Sigmoid colon (tissue), 7 donors: Measurements from ENCODE around the gene WDR33. TPM values are rescaled to one million over a fixed set of nuclear protein-coding genes. Genes with fewer than 3 reads are reported as not detected.

Source experiments
- DNase-seq: peaks from one replicate; pipeline ENCODE4 v3.0.0-alpha.2; 2019
- H3K27ac ChIP-seq, 4 donors: fragments of 200-600 bp; sonication (generic); one replicate each; pipeline ENCODE4 v1.5.1; 2016 to 2019; ENCODE audit warnings: mild to moderate bottlenecking in 1 of 4
- H3K27me3 ChIP-seq, 3 donors: fragments of 200-600 bp; sonication (generic); one replicate each; pipeline ENCODE4 v1.5.1; 2019; ENCODE audit warnings: mild to moderate bottlenecking in 1 of 3
- H3K36me3 ChIP-seq, 4 donors: fragments of 200-600 bp; sonication (generic); one replicate each; pipeline ENCODE4 v1.5.1; 2016 to 2019
- H3K4me1 ChIP-seq, 4 donors: fragments of 200-600 bp; sonication (generic); one replicate each; pipeline ENCODE4 v1.5.1; 2017 to 2019
- H3K4me3 ChIP-seq, 4 donors: fragments of 200-600 bp; sonication (generic); one replicate each; pipeline ENCODE4 v1.5.1; 2017 to 2019; ENCODE audit warnings: mild to moderate bottlenecking in 2 of 4, moderate library complexity in 1 of 4
- H3K9me3 ChIP-seq, 4 donors: fragments of 200-600 bp in 3 of 4; sonication (generic) in 3 of 4; one replicate each; pipeline versions ENCODE4 v1.5.1 to v1.6.1; 2013 to 2019
- CTCF ChIP-seq, 4 experiments: fragments of 450-650 bp in 3 of 4; fragments of 200-600 bp in 1 of 4; IDR thresholded peaks; one replicate each; pipeline ENCODE4 v1.5.1; 2016 to 2019; ENCODE audit warnings: antibody characterized with exemption in 4 of 4, mild to moderate bottlenecking in 3 of 4, moderate library complexity in 2 of 4
- EP300 ChIP-seq, 4 donors: sonication (generic); formaldehyde crosslinking; IDR thresholded peaks; one replicate each; pipeline ENCODE4 v1.6.1; 2017; ENCODE audit warnings: antibody characterized with exemption in 4 of 4
- POLR2A ChIP-seq, 2 donors: fragments of 450-650 bp; IDR thresholded peaks; one replicate each; pipeline ENCODE4 v1.6.1; 2016; ENCODE audit warnings: antibody characterized with exemption in 2 of 2, mild to moderate bottlenecking in 2 of 2, moderate library complexity in 2 of 2
- POLR2AphosphoS5 ChIP-seq, 4 donors: sonication (generic); formaldehyde crosslinking; IDR thresholded peaks; one replicate each; pipeline ENCODE4 v1.6.1; 2017; ENCODE audit warnings: antibody characterized with exemption in 4 of 4
- WGBS, 2 donors: extraction: QIAGEN DNeasy Blood & Tissue Kit; methylation state at CpG; one replicate each; pipeline ENCODE4 v1.1.7; 2013; 5-methylcytosine and 5-hydroxymethylcytosine counted together
- intact Hi-C: fragments of 100-400 bp; cut with DNase I; formaldehyde crosslinking; loops from one replicate; pipeline ENCODE4 v1.15.1; 2023
- polyA plus RNA-seq, 3 donors: library from polyadenylated mRNA; stranded (reverse); fragments of 200-250 nt; gene quantifications; one replicate each; pipeline ENCODE4 v1.2.3, GENCODE V29; 2013
- total RNA-seq, 4 donors: library from RNA; depleted of rRNA; stranded (reverse); fragments of >200 nt; gene quantifications; one replicate each; pipeline ENCODE4 v1.1.0, GENCODE V29; 2016
- donor health status: healthy with polysubstance abuse.
- donor health status: Bipolar disorder and iron deficiency.
- donor health status: healthy.

Gene WDR33
- total and polyA plus RNA-seq, 7 donors, result 8.3 to 45.2 (median 37.8) TPM

- Histone ChIP-seq H3K9me3 (no peaks in the 10 kb centered on the region), H3K27ac (peak overlapping the region; percentile 92 to 100 (median 94)), H3K27me3 (no peaks in the 10 kb centered on the region), H3K4me3 (peak overlapping the region; percentile 49 to 95 (median 78)), H3K4me1 (peaks cover 0 to 39% (median 34%) of the 10 kb centered on the region in 4 donors), H3K36me3 (peaks cover 0 to 25% (median 3%) of the 10 kb centered on the region in 4 donors)
- no peak for DNase-seq
- intact Hi-C loops, result loop anchor here (2.0 kb wide), 1 partner anchor 112 kb away; no protein-coding TSS in a partner anchor
- WGBS, 2 donors, result 61 to 64% methylated on average over 19 of the region's 19 CpGs
- TF ChIP-seq POLR2A (IDR thresholded peaks at IDR 0.05) (no peak), EP300 (IDR thresholded peaks at IDR 0.05) (no peak), POLR2AphosphoS5 (IDR thresholded peaks at IDR 0.05) (no peak), CTCF (IDR thresholded peaks at IDR 0.05) (no peak)
These were observed 108.5 kb downstream of the WDR33 start for GRCh38 chr2:127702395-127703009.

- 0% methylated on average over 108 of the region's 108 CpGs for WGBS, 2 donors
- H3K36me3 ChIP-seq, result peaks cover 0 to 18% (median 2%) of the 10 kb centered on the region in 4 donors
- peaks cover 0 to 39% (median 33%) of the 10 kb centered on the region in 4 donors for H3K4me1 ChIP-seq
- intact Hi-C loops, result loop anchor here (2.0 kb wide), 2 partner anchors 111 to 175 kb away; partner anchors contain the start of gene IWS1
- peak overlapping the region; percentile 92 to 100 (median 94) for H3K27ac ChIP-seq
- H3K4me3 ChIP-seq, result peak overlapping the region; percentile 49 to 95 (median 78)
- no peaks in the 10 kb centered on the region for H3K9me3 ChIP-seq
- TF ChIP-seq CTCF (IDR thresholded peaks at IDR 0.05) (peak in 2 of 4 experiments; percentile 3 to 34), EP300 (IDR thresholded peaks at IDR 0.05) (no peak), POLR2AphosphoS5 (IDR thresholded peaks at IDR 0.05) (peak; percentile 22 to 73 (median 40)), POLR2A (IDR thresholded peaks at IDR 0.05) (no peak)
- H3K27me3 ChIP-seq, result no peaks in the 10 kb centered on the region
- DNase-seq, result peak; percentile 87
These were observed 109.1 kb downstream of the WDR33 start for GRCh38 chr2:127701651-127702394.

GRCh38 chr2:127701193-127701650, 109.7 kb downstream of the WDR33 start, which contains the start of gene SFT2D3:
Gene SFT2D3, plus strand, starts transcription at chr2:127701497. Its CDS starts 32 bp downstream, at chr2:127701529.
- peak; percentile 96 for DNase-seq
- 0% methylated on average over 44 of the region's 44 CpGs for WGBS, 2 donors
- no peaks in the 10 kb centered on the region for H3K27me3 ChIP-seq
- no peaks in the 10 kb centered on the region for H3K9me3 ChIP-seq
- H3K4me1 ChIP-seq, result peaks cover 0 to 39% (median 33%) of the 10 kb centered on the region in 4 donors
- intact Hi-C loops, result loop anchor here (2.0 kb wide), 1 partner anchor 174 kb away; the partner anchor contains the start of gene IWS1
- peak within 1 kb of the TSS; percentile 49 to 95 (median 78) for H3K4me3 ChIP-seq
- peak within 1 kb of the TSS; percentile 92 to 100 (median 94) for H3K27ac ChIP-seq
- peaks cover 0 to 12% (median under 1%) of the 10 kb centered on the region in 4 donors for H3K36me3 ChIP-seq
- TF ChIP-seq CTCF (IDR thresholded peaks at IDR 0.05) (no peak), EP300 (IDR thresholded peaks at IDR 0.05) (no peak), POLR2AphosphoS5 (IDR thresholded peaks at IDR 0.05) (peak; percentile 83 to 92 (median 88)), POLR2A (IDR thresholded peaks at IDR 0.05) (peak; percentile 79 to 84)

- Histone ChIP-seq H3K27ac (peak overlapping the region; percentile 92 to 100 (median 94)), H3K36me3 (peaks cover 0 to 6% (median 0%) of the 10 kb centered on the region in 4 donors), H3K4me1 (peaks cover 0 to 41% (median 33%) of the 10 kb centered on the region in 4 donors), H3K27me3 (no peaks in the 10 kb centered on the region), H3K9me3 (no peaks in the 10 kb centered on the region), H3K4me3 (peak overlapping the region; percentile 49 to 95 (median 78))
- 38 to 51% methylated on average over 17 of the region's 17 CpGs for WGBS, 2 donors
- TF ChIP-seq POLR2AphosphoS5 (IDR thresholded peaks at IDR 0.05) (no peak), POLR2A (IDR thresholded peaks at IDR 0.05) (no peak), EP300 (IDR thresholded peaks at IDR 0.05) (no peak), CTCF (IDR thresholded peaks at IDR 0.05) (no peak)
- peak; percentile 82 for DNase-seq
- intact Hi-C loops, result loop anchor here (2.0 kb wide), 1 partner anchor 174 kb away; the partner anchor contains the start of gene IWS1
These were observed 110.3 kb downstream of the WDR33 start for GRCh38 chr2:127700527-127701192.
